ENCODE measurements around the gene GSTP1. TPM values are rescaled to one million over a fixed set of nuclear protein-coding genes. Genes with fewer than 3 reads are reported as not detected.
A peak's percentile ranks its signal among the peaks of the same experiment; 100 is the strongest.
"Not testable (repeated sequence)": the region's sequence is repeated elsewhere in the genome, so short reads cannot be mapped to it uniquely, and the experiment has no call there.

Gene GSTP1
- total RNA-seq, 1 donor from 2014 or later, result 436 TPM

- no peak overlapping the region for H3K27ac Mint-ChIP-seq
- no peak for TF ChIP-seq EZH2phosphoT487 (IDR thresholded peaks at IDR 0.05)
- no peak for TF ChIP-seq CTCF (IDR thresholded peaks at IDR 0.05)
- no peak for TF ChIP-seq EZH2 (IDR thresholded peaks at IDR 0.05)
- Histone ChIP-seq H3K27me3 (peaks cover 15% of the 10 kb centered on the region), H3K27ac (no peak overlapping the region), H3K36me3 (no peaks in the 10 kb centered on the region), H3K79me2 (ENCODE audit: low read depth) (no peaks in the 10 kb centered on the region), H3K4me1 (peaks cover 7% of the 10 kb centered on the region), H3K4me2 (no peak overlapping the region), H3K9ac (no peak overlapping the region), H2AFZ (replicated peaks) (no peak overlapping the region), H4K20me1 (ENCODE audit: low read depth) (no peaks in the 10 kb centered on the region), H3F3A (ENCODE audit: low read depth) (peaks cover 6% of the 10 kb centered on the region), H3K9me3 (ENCODE audit: low read depth) (no peaks in the 10 kb centered on the region), H3K4me3 (no peak overlapping the region)
- DNase-seq (ENCODE audit: low spot score), result no peak
- H3K27me3 Mint-ChIP-seq (ENCODE audit: insufficient read depth, low read depth), result peaks cover 5% of the 10 kb centered on the region
- no peak overlapping the region for H3K4me3 Mint-ChIP-seq
- H3K36me3 Mint-ChIP-seq, result no peaks in the 10 kb centered on the region
- peaks cover 23% of the 10 kb centered on the region for H3K9me3 Mint-ChIP-seq
- H3K4me1 Mint-ChIP-seq, result peaks cover 8% of the 10 kb centered on the region
Observed at GRCh38 chr11:67599149-67599548, 15.5 kb downstream of the GSTP1 start.

GRCh38 chr11:67600324-67601029 lies 16.9 kb downstream of the GSTP1 start:
- no peak overlapping the region for H3K9ac ChIP-seq
- TF ChIP-seq EZH2 (IDR thresholded peaks at IDR 0.05), result no peak
- no peak for TF ChIP-seq EZH2phosphoT487 (IDR thresholded peaks at IDR 0.05)
- no peak for TF ChIP-seq CTCF (IDR thresholded peaks at IDR 0.05)
- no peak for DNase-seq (ENCODE audit: low spot score)
- Mint-ChIP-seq H3K27ac (peak overlapping the region; percentile 28), H3K27me3 (ENCODE audit: insufficient read depth, low read depth) (peaks cover 12% of the 10 kb centered on the region), H3K4me1 (peaks cover 21% of the 10 kb centered on the region), H3K4me3 (no peak overlapping the region), H3K36me3 (no peaks in the 10 kb centered on the region), H3K9me3 (peaks cover 23% of the 10 kb centered on the region)
- no peaks in the 10 kb centered on the region for H4K20me1 ChIP-seq (ENCODE audit: low read depth)
- H3K4me2 ChIP-seq, result no peak overlapping the region
- peaks cover 20% of the 10 kb centered on the region for H3F3A ChIP-seq (ENCODE audit: low read depth)
- H3K36me3 ChIP-seq, result no peaks in the 10 kb centered on the region
- peaks cover 21% of the 10 kb centered on the region for H3K27me3 ChIP-seq
- H3K4me3 ChIP-seq, result no peak overlapping the region
- H3K27ac ChIP-seq, result no peak overlapping the region
- no peak overlapping the region for H2AFZ ChIP-seq (replicated peaks)
- peaks cover 19% of the 10 kb centered on the region for H3K4me1 ChIP-seq
- no peaks in the 10 kb centered on the region for H3K9me3 ChIP-seq (ENCODE audit: low read depth)
- no peaks in the 10 kb centered on the region for H3K79me2 ChIP-seq (ENCODE audit: low read depth)

- Histone ChIP-seq H3K79me2 (ENCODE audit: low read depth) (no peaks in the 10 kb centered on the region), H3K27ac (no peak overlapping the region), H3K9me3 (ENCODE audit: low read depth) (no peaks in the 10 kb centered on the region), H3K4me2 (no peak overlapping the region), H3F3A (ENCODE audit: low read depth) (peaks cover 26% of the 10 kb centered on the region), H3K36me3 (no peaks in the 10 kb centered on the region), H3K4me1 (peaks cover 26% of the 10 kb centered on the region), H3K4me3 (no peak overlapping the region), H3K9ac (no peak overlapping the region), H2AFZ (replicated peaks) (no peak overlapping the region), H3K27me3 (peaks cover 28% of the 10 kb centered on the region), H4K20me1 (ENCODE audit: low read depth) (no peaks in the 10 kb centered on the region)
- Mint-ChIP-seq H3K9me3 (peaks cover 23% of the 10 kb centered on the region), H3K4me1 (peaks cover 27% of the 10 kb centered on the region), H3K27me3 (ENCODE audit: insufficient read depth, low read depth) (peaks cover 12% of the 10 kb centered on the region), H3K27ac (no peak overlapping the region), H3K36me3 (no peaks in the 10 kb centered on the region), H3K4me3 (no peak overlapping the region)
- TF ChIP-seq EZH2 (IDR thresholded peaks at IDR 0.05) (no peak), CTCF (IDR thresholded peaks at IDR 0.05) (no peak), EZH2phosphoT487 (IDR thresholded peaks at IDR 0.05) (no peak)
- no peak for DNase-seq (ENCODE audit: low spot score)
Observed at GRCh38 chr11:67601098-67601497, 17.5 kb downstream of the GSTP1 start.

- not testable (repeated sequence) for H2AFZ ChIP-seq (replicated peaks); H3K9me3 ChIP-seq (ENCODE audit: low read depth); H3K4me3 ChIP-seq; H3K9ac ChIP-seq; H3K36me3 ChIP-seq; H4K20me1 ChIP-seq (ENCODE audit: low read depth); H3K36me3 Mint-ChIP-seq; H3K27ac ChIP-seq; H3K79me2 ChIP-seq (ENCODE audit: low read depth); DNase-seq (ENCODE audit: low spot score)
- peaks cover 28% of the 10 kb centered on the region for H3F3A ChIP-seq (ENCODE audit: low read depth)
- Mint-ChIP-seq H3K9me3 (peaks cover 10% of the 10 kb centered on the region), H3K27ac (peak overlapping the region; percentile 48), H3K4me1 (peaks cover 39% of the 10 kb centered on the region), H3K27me3 (ENCODE audit: insufficient read depth, low read depth) (peaks cover 13% of the 10 kb centered on the region), H3K4me3 (peak overlapping the region; percentile 66)
- peaks cover 29% of the 10 kb centered on the region for H3K4me1 ChIP-seq
- H3K4me2 ChIP-seq, result peak overlapping the region; percentile 81
- peaks cover 30% of the 10 kb centered on the region for H3K27me3 ChIP-seq
Observed at GRCh38 chr11:67604119-67604518, 20.5 kb downstream of the GSTP1 start.

Data from neural progenitor cell (in vitro differentiated cells).